Epithelial cell of esophagus (primary cell): ENCODE measurements around the gene PLTP.

Experiments
- DNase-seq: peaks from one replicate; pipeline ENCODE4 v3.0.0; 2010; ENCODE audit warnings: low read depth
- H3K4me3 ChIP-seq: 2 replicates; pipeline ENCODE4 v1.5.1; 2011; ENCODE audit warnings: mild to moderate bottlenecking, low read length, control low read depth
- CTCF ChIP-seq: IDR thresholded peaks from 2 replicates; pipeline ENCODE4 v1.5.1; 2011; ENCODE audit warnings: low read depth, mild to moderate bottlenecking, low read length, control low read depth, inconsistent platforms; ENCODE audit not compliant: insufficient read depth; ENCODE audit errors: missing control alignments

Gene PLTP

DNA sequence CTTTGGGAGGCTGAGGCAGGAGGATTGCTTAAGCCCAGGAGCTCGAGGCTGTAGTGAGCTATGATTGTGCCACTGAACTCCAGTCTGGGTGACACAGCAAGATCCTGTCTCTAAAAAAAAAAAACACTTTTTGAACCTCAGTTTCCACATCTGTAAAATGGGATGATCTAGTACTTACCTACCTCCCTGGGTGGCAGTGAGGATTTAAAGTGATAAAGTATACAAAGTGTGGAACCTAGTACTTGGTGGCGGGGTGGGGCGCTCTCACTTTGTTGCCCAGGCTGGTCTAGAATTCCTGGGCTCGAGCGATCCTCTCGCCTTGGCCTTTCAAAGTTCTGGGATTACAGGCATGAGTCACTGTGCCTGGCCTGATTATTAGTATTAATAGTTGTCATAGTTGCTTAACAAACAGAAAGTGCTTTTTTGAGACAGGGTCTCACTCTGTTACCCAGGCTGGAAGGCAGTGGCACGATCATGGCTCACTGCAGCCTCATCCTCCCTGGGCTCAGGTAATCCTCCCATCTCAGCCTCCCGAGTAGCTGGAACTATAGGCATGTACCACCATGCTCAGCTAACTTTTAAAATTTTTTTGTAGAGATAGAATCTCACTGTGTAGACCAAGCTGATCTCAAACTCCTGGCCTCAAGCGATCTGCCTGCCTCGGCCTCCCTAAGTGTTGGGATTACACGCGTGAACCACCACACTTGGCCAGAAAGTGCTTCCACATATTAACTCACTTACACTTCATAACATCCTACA is 7.0 kb upstream of the PLTP start:
- TF ChIP-seq CTCF: no peak
- H3K4me3 ChIP-seq: no peak overlapping the region
- DNase-seq: peak; percentile 35

DNA sequence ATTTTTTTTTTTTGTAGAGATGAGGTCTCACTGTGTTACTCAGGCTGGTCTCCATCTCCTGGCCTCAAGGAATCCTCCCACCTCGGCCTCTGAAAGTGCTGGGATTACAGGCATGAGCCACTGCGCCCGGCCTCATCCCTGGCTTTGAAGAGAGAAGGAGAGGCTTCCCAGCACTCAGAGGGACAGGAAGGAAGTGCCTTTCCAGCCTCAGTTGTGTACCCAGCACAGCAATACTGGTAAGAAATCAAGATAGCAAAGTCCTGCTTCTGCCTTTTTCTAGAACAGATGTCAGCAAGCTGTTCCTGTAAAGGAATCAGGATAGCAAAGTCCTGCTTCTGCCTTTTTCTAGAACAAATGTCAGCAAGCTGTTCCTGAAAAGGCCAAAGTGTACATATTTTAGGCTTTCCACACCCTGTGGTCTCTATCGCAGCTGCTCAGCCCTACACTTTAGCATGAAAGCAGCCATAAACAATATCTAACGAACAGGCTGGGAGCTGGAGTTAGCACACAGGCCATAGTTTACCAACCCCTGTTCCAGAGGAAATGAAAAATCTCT is 6.3 kb upstream of the PLTP start:
- no peak for DNase-seq
- no peak overlapping the region for H3K4me3 ChIP-seq
- no peak for TF ChIP-seq CTCF

DNA sequence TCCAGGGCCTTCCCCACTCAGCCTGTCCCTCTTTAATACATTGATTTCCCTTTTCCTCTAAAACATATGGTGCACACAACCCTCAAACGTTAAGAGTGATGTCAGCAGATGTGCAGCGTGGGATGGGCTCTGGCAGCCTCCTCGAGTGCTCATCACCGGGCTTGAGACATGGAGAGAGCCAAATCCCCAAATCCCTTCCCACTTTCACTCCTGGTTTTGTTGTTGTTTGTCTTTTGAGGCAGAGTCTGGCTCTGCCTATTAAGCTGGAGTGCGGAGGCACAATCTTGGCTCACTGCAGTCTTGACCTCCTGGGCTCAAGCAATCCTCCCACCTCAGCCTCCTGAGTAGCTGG is 5.8 kb upstream of the PLTP start:
- H3K4me3 ChIP-seq: no peak overlapping the region
- no peak for TF ChIP-seq CTCF
- DNase-seq: no peak

GRCh38 chr20:45913116-45913515 is 1.2 kb upstream of the PLTP start:
- peak; percentile 51 for DNase-seq
- TF ChIP-seq CTCF: no peak
- no peak overlapping the region for H3K4me3 ChIP-seq

DNA sequence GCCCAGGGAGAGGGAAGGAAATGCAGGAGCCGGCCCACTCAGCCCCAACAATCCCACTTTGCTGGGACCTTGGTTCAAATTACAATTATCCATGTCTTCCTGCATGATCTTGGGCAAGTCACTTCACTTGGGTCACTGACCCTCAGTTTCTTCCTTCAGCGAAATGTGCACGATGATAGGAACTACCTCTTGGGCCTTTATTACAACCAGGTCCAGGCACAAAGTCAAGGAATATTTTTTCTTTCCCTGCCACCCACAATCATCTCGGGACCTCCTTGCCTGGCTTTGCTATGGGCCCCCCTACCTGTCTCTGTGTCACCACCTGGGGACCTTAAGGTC is 358 bp upstream of the PLTP start:
- H3K4me3 ChIP-seq: peak overlapping the region; percentile 71
- DNase-seq: no peak
- TF ChIP-seq CTCF: no peak

- peak overlapping the region; percentile 71 for H3K4me3 ChIP-seq
- peak; percentile 99 for DNase-seq
- no peak for TF ChIP-seq CTCF
These were observed 1.1 kb downstream of the PLTP start for GRCh38 chr20:45910670-45911485.
